DOHH2 (cell line): ENCODE measurements around the gene UBE2D4.

ENCODE experiments used
- H3F3A ChIP-seq: fragments of 200-600 bp; sonication (generic), shearing (Covaris generic); 2 replicates; pipeline ENCODE4 v1.6.0; 2016; ENCODE audit warnings: antibody characterized with exemption, mild to moderate bottlenecking; ENCODE audit not compliant: control insufficient read depth, insufficient read depth
- H3K27ac ChIP-seq: fragments of 200-600 bp; sonication (generic); 2 replicates; pipeline ENCODE4 v1.5.1; 2014; ENCODE audit warnings: low read depth, mild to moderate bottlenecking, low read length, moderate library complexity
- H3K27me3 ChIP-seq: fragments of 200-600 bp; sonication (generic); 2 replicates; pipeline ENCODE4 v1.6.1; 2014; ENCODE audit warnings: mild to moderate bottlenecking, low read length, mixed read lengths; ENCODE audit not compliant: control insufficient read depth
- H3K36me3 ChIP-seq: fragments of 200-600 bp; sonication (generic); 2 replicates; pipeline ENCODE4 v1.6.1; 2014; ENCODE audit warnings: mild to moderate bottlenecking, low read length, moderate library complexity, mixed read lengths; ENCODE audit not compliant: control insufficient read depth
- H3K4me1 ChIP-seq: fragments of 200-600 bp; sonication (generic); 2 replicates; pipeline ENCODE4 v1.6.1; 2014; ENCODE audit warnings: mild to moderate bottlenecking, low read length, mixed read lengths; ENCODE audit not compliant: control insufficient read depth
- H3K4me2 ChIP-seq: fragments of 200-600 bp; sonication (generic); 2 replicates; pipeline ENCODE4 v1.6.0; 2014; ENCODE audit warnings: mild to moderate bottlenecking, low read length, moderate library complexity
- H3K4me3 ChIP-seq: fragments of 200-600 bp; sonication (generic); 2 replicates; pipeline ENCODE4 v1.5.1; 2014; ENCODE audit warnings: mild to moderate bottlenecking, low read length, mixed read lengths
- H3K79me2 ChIP-seq: fragments of 200-600 bp; sonication (generic); 2 replicates; pipeline ENCODE4 v1.6.1; 2014; ENCODE audit warnings: mild to moderate bottlenecking, low read length, mixed read lengths; ENCODE audit not compliant: control insufficient read depth
- H3K9me2 ChIP-seq: fragments of 200-600 bp; sonication (generic); replicated peaks from 2 replicates; pipeline ENCODE4 v1.6.1; 2014; ENCODE audit warnings: mild to moderate bottlenecking, low read length, mixed read lengths; ENCODE audit not compliant: control insufficient read depth
- H3K9me3 ChIP-seq: fragments of 200-600 bp; sonication (generic); 2 replicates; pipeline ENCODE4 v1.6.1; 2014; ENCODE audit warnings: antibody characterized with exemption, low read length, mixed read lengths; ENCODE audit not compliant: control insufficient read depth, insufficient read depth
- H4K20me1 ChIP-seq: fragments of 200-600 bp; sonication (generic); 2 replicates; pipeline ENCODE4 v1.6.0; 2014; ENCODE audit warnings: low read depth, mild to moderate bottlenecking, antibody characterized with exemption, low read length, moderate library complexity; ENCODE audit not compliant: control insufficient read depth, insufficient read depth
- CTCF ChIP-seq: fragments of 200-600 bp; sonication (generic); IDR thresholded peaks from one replicate; pipeline ENCODE4 v1.5.1; 2014; ENCODE audit warnings: antibody characterized with exemption, mild to moderate bottlenecking, low read depth, low read length; ENCODE audit not compliant: poor library complexity, severe bottlenecking
- EZH2phosphoT487 ChIP-seq: fragments of 200-600 bp; sonication (generic); IDR thresholded peaks from 2 replicates; pipeline ENCODE4 v1.6.1; 2017; ENCODE audit warnings: borderline replicate concordance, mild to moderate bottlenecking, antibody characterized with exemption, low read length, moderate library complexity, mixed read lengths

Gene UBE2D4

GRCh38 chr7:43884209-43884608 lies 42.0 kb upstream of the UBE2D4 start:
- H3F3A ChIP-seq = no peaks in the 10 kb centered on the region
- no peaks in the 10 kb centered on the region for H3K9me3 ChIP-seq
- H3K27me3 ChIP-seq = no peaks in the 10 kb centered on the region
- H4K20me1 ChIP-seq = no peaks in the 10 kb centered on the region
- H3K4me3 ChIP-seq = no peak overlapping the region
- no peak overlapping the region for H3K4me2 ChIP-seq
- no peak overlapping the region for H3K27ac ChIP-seq
- TF ChIP-seq EZH2phosphoT487 = no peak
- TF ChIP-seq CTCF = no peak
- no peaks in the 10 kb centered on the region for H3K9me2 ChIP-seq
- peaks cover 8% of the 10 kb centered on the region; the same call in 1 of the 2 replicates for H3K4me1 ChIP-seq
- H3K79me2 ChIP-seq = peaks cover 8% of the 10 kb centered on the region
- H3K36me3 ChIP-seq = peaks cover 44% of the 10 kb centered on the region

GRCh38 chr7:43884617-43885016 lies 41.6 kb upstream of the UBE2D4 start:
- H3F3A ChIP-seq = no peaks in the 10 kb centered on the region
- H4K20me1 ChIP-seq = no peaks in the 10 kb centered on the region
- no peaks in the 10 kb centered on the region for H3K9me2 ChIP-seq
- no peak overlapping the region for H3K4me3 ChIP-seq
- peaks cover 40% of the 10 kb centered on the region for H3K36me3 ChIP-seq
- H3K27ac ChIP-seq = no peak overlapping the region
- no peaks in the 10 kb centered on the region for H3K27me3 ChIP-seq
- H3K9me3 ChIP-seq = no peaks in the 10 kb centered on the region
- H3K79me2 ChIP-seq = peaks cover 12% of the 10 kb centered on the region
- TF ChIP-seq EZH2phosphoT487 (no peak), CTCF (no peak)
- H3K4me1 ChIP-seq = peaks cover 8% of the 10 kb centered on the region; the same call in 1 of the 2 replicates
- no peak overlapping the region for H3K4me2 ChIP-seq

- Histone ChIP-seq H3F3A (no peaks in the 10 kb centered on the region), H3K9me2 (no peaks in the 10 kb centered on the region), H3K79me2 (peaks cover 51% of the 10 kb centered on the region), H3K27ac (no peak overlapping the region), H3K36me3 (peaks cover 18% of the 10 kb centered on the region), H4K20me1 (no peaks in the 10 kb centered on the region), H3K4me1 (peaks cover 8% of the 10 kb centered on the region; the same call in 1 of the 2 replicates), H3K27me3 (no peaks in the 10 kb centered on the region), H3K9me3 (no peaks in the 10 kb centered on the region), H3K4me2 (no peak overlapping the region), H3K4me3 (no peak overlapping the region)
- TF ChIP-seq CTCF = no peak
- TF ChIP-seq EZH2phosphoT487 = no peak
Measured at GRCh38 chr7:43888993-43889945, 37.0 kb upstream of the UBE2D4 start.
